ENCODE measurements around the gene SLC38A11.
A peak's percentile ranks its signal among the peaks of the same experiment; 100 is the strongest.

The SLC38A11 gene

GRCh38 chr2:164934401-164935117, 20.8 kb downstream of the SLC38A11 start:
- Histone ChIP-seq H3K27ac (ENCODE audit: low read length) (no peak overlapping the region), H3K4me1 (ENCODE audit: control insufficient read depth, low read depth, low read length) (no peaks in the 10 kb centered on the region), H3K4me3 (ENCODE audit: low read length) (no peak overlapping the region)

GRCh38 chr2:164933671-164934189, 21.6 kb downstream of the SLC38A11 start:
- no peaks in the 10 kb centered on the region for H3K36me3 ChIP-seq (ENCODE audit: control insufficient read depth, low read depth, low read length)
- no peak overlapping the region for H3K4me3 ChIP-seq (ENCODE audit: low read length)
- no peak overlapping the region for H3K9ac ChIP-seq (ENCODE audit: low read length)
- peaks cover 4% of the 10 kb centered on the region for H3K9me3 ChIP-seq (ENCODE audit: control insufficient read depth, low read depth, low read length)
- H3K27me3 ChIP-seq (ENCODE audit: control insufficient read depth, insufficient read depth, low read length) = no peaks in the 10 kb centered on the region
- no peak overlapping the region for H3K27ac ChIP-seq (ENCODE audit: low read length)
- H3K4me1 ChIP-seq (ENCODE audit: control insufficient read depth, low read depth, low read length) = no peaks in the 10 kb centered on the region

More at GRCh38 chr2:164934401-164935117, 20.8 kb downstream of the SLC38A11 start:
- H3K36me3 ChIP-seq (ENCODE audit: control insufficient read depth, low read depth, low read length) = no peaks in the 10 kb centered on the region
- H3K9ac ChIP-seq (ENCODE audit: low read length) = no peak overlapping the region
- H3K9me3 ChIP-seq (ENCODE audit: control insufficient read depth, low read depth, low read length) = peaks cover 4% of the 10 kb centered on the region
- H3K27me3 ChIP-seq (ENCODE audit: control insufficient read depth, insufficient read depth, low read length) = no peaks in the 10 kb centered on the region

GRCh38 chr2:164932377-164932776, 22.9 kb downstream of the SLC38A11 start:
- H3K4me1 ChIP-seq (ENCODE audit: control insufficient read depth, low read depth, low read length) = peaks cover 6% of the 10 kb centered on the region
- H3K9me3 ChIP-seq (ENCODE audit: control insufficient read depth, low read depth, low read length) = peaks cover 4% of the 10 kb centered on the region
- no peak overlapping the region for H3K9ac ChIP-seq (ENCODE audit: low read length)
- no peak overlapping the region for H3K4me3 ChIP-seq (ENCODE audit: low read length)
- H3K36me3 ChIP-seq (ENCODE audit: control insufficient read depth, low read depth, low read length) = no peaks in the 10 kb centered on the region
- H3K27ac ChIP-seq (ENCODE audit: low read length) = no peak overlapping the region
- H3K27me3 ChIP-seq (ENCODE audit: control insufficient read depth, insufficient read depth, low read length) = no peaks in the 10 kb centered on the region

- no peak overlapping the region for H3K9ac ChIP-seq (ENCODE audit: low read length)
- H3K27me3 ChIP-seq (ENCODE audit: control insufficient read depth, insufficient read depth, low read length) = no peaks in the 10 kb centered on the region
- peaks cover 6% of the 10 kb centered on the region for H3K4me1 ChIP-seq (ENCODE audit: control insufficient read depth, low read depth, low read length)
- H3K27ac ChIP-seq (ENCODE audit: low read length) = no peak overlapping the region
- peaks cover 4% of the 10 kb centered on the region for H3K9me3 ChIP-seq (ENCODE audit: control insufficient read depth, low read depth, low read length)
- H3K4me3 ChIP-seq (ENCODE audit: low read length) = peak overlapping the region; percentile 3
- H3K36me3 ChIP-seq (ENCODE audit: control insufficient read depth, low read depth, low read length) = no peaks in the 10 kb centered on the region
Measured at GRCh38 chr2:164928101-164928673, 27.1 kb downstream of the SLC38A11 start.

GRCh38 chr2:164922134-164922533, 33.2 kb downstream of the SLC38A11 start:
- no peaks in the 10 kb centered on the region for H3K9me3 ChIP-seq (ENCODE audit: control insufficient read depth, low read depth, low read length)
- H3K4me3 ChIP-seq (ENCODE audit: low read length) = no peak overlapping the region
- H3K9ac ChIP-seq (ENCODE audit: low read length) = no peak overlapping the region
- H3K27me3 ChIP-seq (ENCODE audit: control insufficient read depth, insufficient read depth, low read length) = no peaks in the 10 kb centered on the region
- H3K27ac ChIP-seq (ENCODE audit: low read length) = no peak overlapping the region
- no peaks in the 10 kb centered on the region for H3K4me1 ChIP-seq (ENCODE audit: control insufficient read depth, low read depth, low read length)
- no peaks in the 10 kb centered on the region for H3K36me3 ChIP-seq (ENCODE audit: control insufficient read depth, low read depth, low read length)

- Histone ChIP-seq H3K4me1 (ENCODE audit: control insufficient read depth, low read depth, low read length) (no peaks in the 10 kb centered on the region), H3K27ac (ENCODE audit: low read length) (no peak overlapping the region), H3K9ac (ENCODE audit: low read length) (no peak overlapping the region), H3K27me3 (ENCODE audit: control insufficient read depth, insufficient read depth, low read length) (no peaks in the 10 kb centered on the region), H3K36me3 (ENCODE audit: control insufficient read depth, low read depth, low read length) (no peaks in the 10 kb centered on the region), H3K4me3 (ENCODE audit: low read length) (no peak overlapping the region), H3K9me3 (ENCODE audit: control insufficient read depth, low read depth, low read length) (no peaks in the 10 kb centered on the region)
Measured at GRCh38 chr2:164920430-164920829, 34.9 kb downstream of the SLC38A11 start.

GRCh38 chr2:164917296-164917903, 37.9 kb downstream of the SLC38A11 start:
- Histone ChIP-seq H3K4me1 (ENCODE audit: control insufficient read depth, low read depth, low read length) (peaks cover 22% of the 10 kb centered on the region), H3K4me3 (ENCODE audit: low read length) (no peak overlapping the region), H3K9ac (ENCODE audit: low read length) (no peak overlapping the region), H3K36me3 (ENCODE audit: control insufficient read depth, low read depth, low read length) (no peaks in the 10 kb centered on the region), H3K27ac (ENCODE audit: low read length) (no peak overlapping the region), H3K27me3 (ENCODE audit: control insufficient read depth, insufficient read depth, low read length) (no peaks in the 10 kb centered on the region), H3K9me3 (ENCODE audit: control insufficient read depth, low read depth, low read length) (no peaks in the 10 kb centered on the region)

GRCh38 chr2:164915566-164915965, 39.8 kb downstream of the SLC38A11 start:
- Histone ChIP-seq H3K9ac (ENCODE audit: low read length) (no peak overlapping the region), H3K4me3 (ENCODE audit: low read length) (no peak overlapping the region), H3K4me1 (ENCODE audit: control insufficient read depth, low read depth, low read length) (peaks cover 23% of the 10 kb centered on the region), H3K27me3 (ENCODE audit: control insufficient read depth, insufficient read depth, low read length) (no peaks in the 10 kb centered on the region), H3K27ac (ENCODE audit: low read length) (no peak overlapping the region), H3K36me3 (ENCODE audit: control insufficient read depth, low read depth, low read length) (no peaks in the 10 kb centered on the region), H3K9me3 (ENCODE audit: control insufficient read depth, low read depth, low read length) (no peaks in the 10 kb centered on the region)

GRCh38 chr2:164913640-164914350, 41.5 kb downstream of the SLC38A11 start:
- H3K9ac ChIP-seq (ENCODE audit: low read length) = no peak overlapping the region
- H3K4me1 ChIP-seq (ENCODE audit: control insufficient read depth, low read depth, low read length) = peaks cover 23% of the 10 kb centered on the region
- H3K27ac ChIP-seq (ENCODE audit: low read length) = no peak overlapping the region

GRCh38 chr2:164913011-164913410, 42.3 kb downstream of the SLC38A11 start:
- no peaks in the 10 kb centered on the region for H3K27me3 ChIP-seq (ENCODE audit: control insufficient read depth, insufficient read depth, low read length)
- H3K4me1 ChIP-seq (ENCODE audit: control insufficient read depth, low read depth, low read length) = peaks cover 23% of the 10 kb centered on the region
- no peak overlapping the region for H3K9ac ChIP-seq (ENCODE audit: low read length)
- peak overlapping the region; percentile 63 for H3K27ac ChIP-seq (ENCODE audit: low read length)
- H3K9me3 ChIP-seq (ENCODE audit: control insufficient read depth, low read depth, low read length) = no peaks in the 10 kb centered on the region
- no peaks in the 10 kb centered on the region for H3K36me3 ChIP-seq (ENCODE audit: control insufficient read depth, low read depth, low read length)
- no peak overlapping the region for H3K4me3 ChIP-seq (ENCODE audit: low read length)

More at GRCh38 chr2:164913640-164914350, 41.5 kb downstream of the SLC38A11 start:
- no peaks in the 10 kb centered on the region for H3K27me3 ChIP-seq (ENCODE audit: control insufficient read depth, insufficient read depth, low read length)
- no peak overlapping the region for H3K4me3 ChIP-seq (ENCODE audit: low read length)
- no peaks in the 10 kb centered on the region for H3K9me3 ChIP-seq (ENCODE audit: control insufficient read depth, low read depth, low read length)
- H3K36me3 ChIP-seq (ENCODE audit: control insufficient read depth, low read depth, low read length) = no peaks in the 10 kb centered on the region

- Histone ChIP-seq H3K9me3 (ENCODE audit: control insufficient read depth, low read depth, low read length) (no peaks in the 10 kb centered on the region), H3K36me3 (ENCODE audit: control insufficient read depth, low read depth, low read length) (no peaks in the 10 kb centered on the region), H3K4me3 (ENCODE audit: low read length) (no peak overlapping the region), H3K27me3 (ENCODE audit: control insufficient read depth, insufficient read depth, low read length) (no peaks in the 10 kb centered on the region), H3K9ac (ENCODE audit: low read length) (no peak overlapping the region), H3K4me1 (ENCODE audit: control insufficient read depth, low read depth, low read length) (peaks cover 23% of the 10 kb centered on the region), H3K27ac (ENCODE audit: low read length) (no peak overlapping the region)
Measured at GRCh38 chr2:164911832-164912231, 43.5 kb downstream of the SLC38A11 start.

Measured in iPS-18a (cell line).